ENCODE data around the gene NLRC5. TPM values are rescaled to one million over a fixed set of nuclear protein-coding genes. Genes with fewer than 3 reads are reported as not detected.
"Not testable (repeated sequence)": the region's sequence is repeated elsewhere in the genome, so short reads cannot be mapped to it uniquely, and the experiment has no call there.

Gene NLRC5
- total RNA-seq, 2 experiments from 2014 or later: 142 to 151 TPM

- no peak overlapping the region for H3K27ac Mint-ChIP-seq
- no peaks in the 10 kb centered on the region for H3K36me3 Mint-ChIP-seq
- peaks cover 13% of the 10 kb centered on the region for H3K4me1 Mint-ChIP-seq
- no peak overlapping the region for H3K4me3 Mint-ChIP-seq
- no peak for DNase-seq
- no peaks in the 10 kb centered on the region for H3K27me3 Mint-ChIP-seq
- no peaks in the 10 kb centered on the region for H3K9me3 Mint-ChIP-seq
Observed at GRCh38 chr16:57102888-57103851, 113.8 kb downstream of the NLRC5 start.

GRCh38 chr16:57104706-57105105 is 115.3 kb downstream of the NLRC5 start:
- no peak for DNase-seq
- H3K9me3 Mint-ChIP-seq: no peaks in the 10 kb centered on the region

GRCh38 chr16:57105184-57105583 is 115.8 kb downstream of the NLRC5 start:
- no peaks in the 10 kb centered on the region for H3K9me3 Mint-ChIP-seq
- H3K27ac Mint-ChIP-seq: no peak overlapping the region

More at GRCh38 chr16:57104706-57105105, 115.3 kb downstream of the NLRC5 start:
- Mint-ChIP-seq H3K27me3 (no peaks in the 10 kb centered on the region), H3K36me3 (no peaks in the 10 kb centered on the region), H3K4me1 (peaks cover 13% of the 10 kb centered on the region), H3K27ac (no peak overlapping the region), H3K4me3 (no peak overlapping the region)

GRCh38 chr16:57106767-57107166 is 117.4 kb downstream of the NLRC5 start:
- Mint-ChIP-seq H3K27ac (no peak overlapping the region), H3K27me3 (no peaks in the 10 kb centered on the region), H3K36me3 (no peaks in the 10 kb centered on the region), H3K4me3 (no peak overlapping the region), H3K4me1 (peaks cover 8% of the 10 kb centered on the region), H3K9me3 (no peaks in the 10 kb centered on the region)
- no peak for DNase-seq

More at GRCh38 chr16:57105184-57105583, 115.8 kb downstream of the NLRC5 start:
- Mint-ChIP-seq H3K27me3 (no peaks in the 10 kb centered on the region), H3K4me1 (peaks cover 10% of the 10 kb centered on the region), H3K36me3 (no peaks in the 10 kb centered on the region), H3K4me3 (no peak overlapping the region)
- DNase-seq: no peak

- DNase-seq: no peak
- H3K36me3 Mint-ChIP-seq: no peaks in the 10 kb centered on the region
- peaks cover 8% of the 10 kb centered on the region for H3K4me1 Mint-ChIP-seq
- H3K9me3 Mint-ChIP-seq: no peaks in the 10 kb centered on the region
- H3K4me3 Mint-ChIP-seq: no peak overlapping the region
- H3K27me3 Mint-ChIP-seq: no peaks in the 10 kb centered on the region
- H3K27ac Mint-ChIP-seq: no peak overlapping the region
Observed at GRCh38 chr16:57107321-57107922, 118.1 kb downstream of the NLRC5 start.

GRCh38 chr16:57108432-57108831 is 119.1 kb downstream of the NLRC5 start:
- no peak overlapping the region for H3K27ac Mint-ChIP-seq
- no peaks in the 10 kb centered on the region for H3K9me3 Mint-ChIP-seq
- no peak for DNase-seq
- no peak overlapping the region for H3K4me3 Mint-ChIP-seq
- H3K27me3 Mint-ChIP-seq: no peaks in the 10 kb centered on the region
- no peaks in the 10 kb centered on the region for H3K36me3 Mint-ChIP-seq
- H3K4me1 Mint-ChIP-seq: peaks cover 13% of the 10 kb centered on the region

- H3K36me3 Mint-ChIP-seq, H3K4me3 Mint-ChIP-seq, DNase-seq, H3K27me3 Mint-ChIP-seq, H3K9me3 Mint-ChIP-seq, H3K27ac Mint-ChIP-seq: not testable (repeated sequence)
- H3K4me1 Mint-ChIP-seq: peaks cover 12% of the 10 kb centered on the region
Observed at GRCh38 chr16:57109259-57110105, 120.1 kb downstream of the NLRC5 start.

GRCh38 chr16:57110937-57111336 is 121.6 kb downstream of the NLRC5 start:
- Mint-ChIP-seq H3K36me3 (no peaks in the 10 kb centered on the region), H3K27me3 (no peaks in the 10 kb centered on the region), H3K27ac (no peak overlapping the region), H3K9me3 (no peaks in the 10 kb centered on the region), H3K4me3 (no peak overlapping the region), H3K4me1 (peaks cover 7% of the 10 kb centered on the region)
- DNase-seq: no peak

- Mint-ChIP-seq H3K4me1 (peaks cover 6% of the 10 kb centered on the region), H3K4me3 (no peak overlapping the region), H3K27me3 (no peaks in the 10 kb centered on the region), H3K27ac (no peak overlapping the region), H3K36me3 (no peaks in the 10 kb centered on the region), H3K9me3 (no peaks in the 10 kb centered on the region)
- DNase-seq: no peak
Observed at GRCh38 chr16:57111420-57111819, 122.1 kb downstream of the NLRC5 start.

GRCh38 chr16:57112403-57113041 is 123.2 kb downstream of the NLRC5 start:
- Mint-ChIP-seq H3K4me1 (peaks cover 5% of the 10 kb centered on the region), H3K9me3 (no peaks in the 10 kb centered on the region), H3K27ac (no peak overlapping the region), H3K36me3 (no peaks in the 10 kb centered on the region), H3K4me3 (no peak overlapping the region), H3K27me3 (no peaks in the 10 kb centered on the region)
- DNase-seq: no peak

- peaks cover 5% of the 10 kb centered on the region for H3K4me1 Mint-ChIP-seq
- H3K9me3 Mint-ChIP-seq: no peaks in the 10 kb centered on the region
- H3K4me3 Mint-ChIP-seq: no peak overlapping the region
- no peak overlapping the region for H3K27ac Mint-ChIP-seq
- H3K36me3 Mint-ChIP-seq: no peaks in the 10 kb centered on the region
- no peaks in the 10 kb centered on the region for H3K27me3 Mint-ChIP-seq
- no peak for DNase-seq
Observed at GRCh38 chr16:57113042-57113453, 123.7 kb downstream of the NLRC5 start.

GRCh38 chr16:57113664-57114063 is 124.3 kb downstream of the NLRC5 start:
- Mint-ChIP-seq H3K27me3 (no peaks in the 10 kb centered on the region), H3K27ac (no peak overlapping the region), H3K36me3 (no peaks in the 10 kb centered on the region), H3K9me3 (no peaks in the 10 kb centered on the region), H3K4me1 (peaks cover 5% of the 10 kb centered on the region), H3K4me3 (no peak overlapping the region)
- no peak for DNase-seq

- Mint-ChIP-seq H3K9me3 (no peaks in the 10 kb centered on the region), H3K27ac (no peak overlapping the region), H3K4me3 (no peak overlapping the region), H3K4me1 (peaks cover 5% of the 10 kb centered on the region), H3K27me3 (no peaks in the 10 kb centered on the region), H3K36me3 (no peaks in the 10 kb centered on the region)
- DNase-seq: no peak
Observed at GRCh38 chr16:57115168-57115513, 125.8 kb downstream of the NLRC5 start.

- DNase-seq: no peak
- no peaks in the 10 kb centered on the region for H3K36me3 Mint-ChIP-seq
- H3K9me3 Mint-ChIP-seq: no peaks in the 10 kb centered on the region
- peaks cover 5% of the 10 kb centered on the region for H3K4me1 Mint-ChIP-seq
- no peak overlapping the region for H3K27ac Mint-ChIP-seq
- H3K4me3 Mint-ChIP-seq: no peak overlapping the region
- no peaks in the 10 kb centered on the region for H3K27me3 Mint-ChIP-seq
Observed at GRCh38 chr16:57115514-57116182, 126.3 kb downstream of the NLRC5 start.

All from activated naive CD8-positive, alpha-beta T cell treated with anti-CD3 and anti-CD28 coated beads for 36 hours (primary cell).